A549 (cell line): ENCODE measurements around the gene CHMP4A. TPM values are rescaled to one million over a fixed set of nuclear protein-coding genes. Genes with fewer than 3 reads are reported as not detected.

Source experiments
- ATAC-seq, 2 experiments: fragments of 200-7000 bp in 1 of 2; fragments of >200 bp in 1 of 2; cut with Nextera tagmentation in 1 of 2; cut with Tn5 transposase in 1 of 2; 3 replicates each; pipeline versions ENCODE4 v1.8.0 to v1.9.1; 2018 to 2020; ENCODE audit warnings: mild to moderate bottlenecking in 1 of 2, moderate library complexity in 1 of 2
- CTCF ChIA-PET: fragments of 300-600 bp; sonication (Branson Sonifier 250); formaldehyde crosslinking; extraction: SDS; loops from one replicate; lab custom pipeline; 2021; ENCODE audit warnings: antibody characterized with exemption, inconsistent platforms; lab: Yijun Ruan, JAX
- POLR2A ChIA-PET: fragments of 350-600 bp; formaldehyde crosslinking; extraction: SDS; loops from one replicate; lab custom pipeline; 2021; ENCODE audit warnings: antibody characterized with exemption, inconsistent platforms; lab: Yijun Ruan, JAX
- DNase-seq, 2 experiments: peaks; one replicate each; pipeline versions ENCODE4 v3.0.0 to v3.0.0-alpha.2; 2011 to 2016; ENCODE audit warnings: low read depth in 1 of 2, low spot score in 1 of 2
- FAIRE-seq: peaks from 2 replicates; lab custom pipeline; 2011; peaks lifted over from hg19 to GRCh38; lab: Jason Lieb, UNC
- H3K27ac ChIP-seq, 2 experiments: fragments of >200 bp; sonication (Bioruptor Twin); formaldehyde crosslinking; 3 replicates each; pipeline ENCODE4 v1.5.1; 2016 to 2017
- H3K4me1 ChIP-seq: fragments of >200 bp; sonication (Bioruptor Twin); formaldehyde crosslinking; 3 replicates; pipeline ENCODE4 v1.6.1; 2016
- H3K4me2 ChIP-seq: fragments of >200 bp; sonication (Bioruptor Twin); formaldehyde crosslinking; 3 replicates; pipeline ENCODE4 v1.6.1; 2016
- H3K4me3 ChIP-seq: fragments of >200 bp; sonication (Bioruptor Twin); formaldehyde crosslinking; 3 replicates; pipeline ENCODE4 v1.5.1; 2016
- H3K9me3 ChIP-seq: fragments of >200 bp; sonication (Bioruptor Twin); formaldehyde crosslinking; 3 replicates; pipeline ENCODE4 v1.6.1; 2016
- BCL3 ChIP-seq: fragments of >200 bp; sonication (Bioruptor Twin); formaldehyde crosslinking; IDR thresholded peaks from 3 replicates; pipeline ENCODE4 v1.6.1; 2016
- CBX8 ChIP-seq: fragments of 200-600 bp; sonication (generic); IDR thresholded peaks from 2 replicates; pipeline ENCODE4 v1.6.1; 2016
- CHD2 ChIP-seq: fragments of 150-350 bp; IDR thresholded peaks from 2 replicates; pipeline ENCODE4 v1.6.1; 2014; ENCODE audit warnings: low read length; ENCODE audit not compliant: partially characterized antibody
- E2F6 ChIP-seq: IDR thresholded peaks from 2 replicates; pipeline ENCODE4 v1.6.1; 2012; ENCODE audit warnings: low read depth, borderline replicate concordance
- EHF ChIP-seq: fragments of 250-450 bp; sonication (Bioruptor Pico); IDR thresholded peaks from 2 replicates; pipeline ENCODE4 v1.5.0; 2020; ENCODE audit warnings: mild to moderate bottlenecking
- ELK1 ChIP-seq: fragments of 150-350 bp; IDR thresholded peaks from 2 replicates; pipeline ENCODE4 v1.6.1; 2014; ENCODE audit warnings: low read depth, mild to moderate bottlenecking, low read length
- EP300 ChIP-seq, 2 experiments: fragments of >200 bp; sonication (Bioruptor Twin); formaldehyde crosslinking; IDR thresholded peaks; 2 replicates in 1 of 2; 3 replicates in 1 of 2; pipeline ENCODE4 v1.6.1; 2016 to 2017
- ESRRA ChIP-seq: fragments of 150-350 bp; IDR thresholded peaks from 2 replicates; pipeline ENCODE4 v1.6.1; 2014; ENCODE audit warnings: mild to moderate bottlenecking, low read length, borderline replicate concordance
- FOSB ChIP-seq: fragments of 250-450 bp; sonication (Bioruptor Pico); IDR thresholded peaks from 2 replicates; pipeline ENCODE4 v1.5.0; 2020; ENCODE audit warnings: mild to moderate bottlenecking, moderate library complexity
- GATA3 ChIP-seq: IDR thresholded peaks from 2 replicates; pipeline ENCODE4 v1.6.1; 2012; ENCODE audit warnings: borderline replicate concordance
- HDAC2 ChIP-seq: fragments of 200-600 bp; sonication (generic); IDR thresholded peaks from 2 replicates; pipeline ENCODE4 v1.6.1; 2016
- HEYL ChIP-seq: fragments of 250-450 bp; sonication (Bioruptor Pico); IDR thresholded peaks from 2 replicates; pipeline ENCODE4 v1.8.0; 2021; ENCODE audit warnings: mild to moderate bottlenecking, moderate library complexity
- HMGXB4 ChIP-seq: fragments of 250-450 bp; sonication (Bioruptor Pico); IDR thresholded peaks from 2 replicates; pipeline ENCODE4 v1.5.0; 2021; ENCODE audit warnings: mild to moderate bottlenecking, moderate library complexity, borderline replicate concordance
- HOXA7 ChIP-seq: fragments of 250-450 bp; sonication (Bioruptor Pico); IDR thresholded peaks from 2 replicates; pipeline ENCODE4 v1.5.0; 2020; ENCODE audit warnings: mild to moderate bottlenecking, moderate library complexity
- KDM1A ChIP-seq: fragments of 200-600 bp; sonication (generic); IDR thresholded peaks from 2 replicates; pipeline ENCODE4 v1.6.1; 2016; ENCODE audit warnings: low read depth, mild to moderate bottlenecking
- MYC ChIP-seq: IDR thresholded peaks from 2 replicates; pipeline ENCODE4 v1.6.1; 2012; ENCODE audit warnings: mild to moderate bottlenecking, inconsistent platforms, low read length, improper control_type of control experiment, borderline replicate concordance
- NPAS2 ChIP-seq: fragments of 250-450 bp; sonication (Bioruptor Pico); IDR thresholded peaks from 2 replicates; pipeline ENCODE4 v1.8.0; 2022; ENCODE audit warnings: mild to moderate bottlenecking, moderate library complexity, borderline replicate concordance
- PBX3 ChIP-seq: IDR thresholded peaks from 2 replicates; pipeline ENCODE4 v1.6.1; 2012
- PHF8 ChIP-seq: fragments of 200-600 bp; sonication (generic); IDR thresholded peaks from 2 replicates; pipeline ENCODE4 v1.6.1; 2016; ENCODE audit warnings: low read depth, mild to moderate bottlenecking, antibody characterized with exemption, moderate library complexity, borderline replicate concordance
- RAD21 ChIP-seq, 2 experiments: fragments of >200 bp in 1 of 2; sonication (Bioruptor Twin) in 1 of 2; formaldehyde crosslinking in 1 of 2; IDR thresholded peaks in 1 of 2; conservative IDR thresholded peaks in 1 of 2; 2 replicates in 1 of 2; 3 replicates in 1 of 2; pipeline ENCODE4 v1.6.1; 2012 to 2018; ENCODE audit warnings: inconsistent platforms in 1 of 2
- RARB ChIP-seq: fragments of 250-450 bp; sonication (Bioruptor Pico); IDR thresholded peaks from 2 replicates; pipeline ENCODE4 v1.8.0; 2021; ENCODE audit warnings: mild to moderate bottlenecking, moderate library complexity
- RCOR1 ChIP-seq: fragments of 150-350 bp; IDR thresholded peaks from 2 replicates; pipeline ENCODE4 v1.6.1; 2014; ENCODE audit warnings: antibody characterized with exemption, low read length, low read depth
- RNF2 ChIP-seq: fragments of 200-600 bp; sonication (generic); IDR thresholded peaks from 2 replicates; pipeline ENCODE4 v1.6.1; 2016; ENCODE audit warnings: low read depth, mild to moderate bottlenecking, antibody characterized with exemption, moderate library complexity, borderline replicate concordance
- SMC3 ChIP-seq: fragments of >200 bp; sonication (Bioruptor Twin); formaldehyde crosslinking; IDR thresholded peaks from 3 replicates; pipeline ENCODE4 v1.6.1; 2018; ENCODE audit warnings: inconsistent platforms
- SREBF2 ChIP-seq: fragments of 450-650 bp; IDR thresholded peaks from 2 replicates; pipeline ENCODE4 v1.6.1; 2014; ENCODE audit warnings: mild to moderate bottlenecking, moderate library complexity
- TP53 ChIP-seq: fragments of 250-450 bp; sonication (Bioruptor Pico); IDR thresholded peaks from 2 replicates; pipeline ENCODE4 v1.5.0; 2021; ENCODE audit warnings: mild to moderate bottlenecking, moderate library complexity
- WGBS: methylation state at CpG from one replicate; pipeline ENCODE4 v1.1.6; 2017; ENCODE audit errors: missing lambda C conversion rate; 5-methylcytosine and 5-hydroxymethylcytosine counted together
- polyA plus RNA-seq, 4 experiments: library from polyadenylated mRNA; depleted of rRNA in 3 of 4; stranded (reverse); fragments of >200 nt; fragmentation: RNase III in 1 of 4; extraction: RNeasy Plus Mini Kit Qiagen cat#74134 plus additional on column Dnase treatment in 1 of 4; gene quantifications; 2 replicates in 3 of 4; 3 replicates in 1 of 4; pipeline ENCODE4 v1.2.3, GENCODE V29; 2011 to 2017

CHMP4A gene
- polyA plus RNA-seq, 2 of the 4 experiments (the other 2 are of a cell fraction) = 102 to 112 TPM

GRCh38 chr14:24165785-24166184 is 47.5 kb downstream of the CHMP4A start:
- H3K4me3 ChIP-seq = no peak overlapping the region
- ChIA-PET POLR2A (no interaction called here), CTCF (interaction anchor here (0.8 to 7.0 kb wide), 3 partner anchors 19 to 56 kb away, joined by 3 to 168 read pairs (median 6); partner anchors contain the start of genes EMC9, MDP1, PSME2 and RNF31)
- TF ChIP-seq ESRRA = no peak
- no peak for TF ChIP-seq HOXA7 (CRISPR knock-in tag)
- no peak for TF ChIP-seq RAD21 (conservative IDR thresholded peaks at IDR 0.05 in 1 of 2, IDR thresholded peaks at IDR 0.05 in 1 of 2)
- no peak for TF ChIP-seq RCOR1
- no peak for TF ChIP-seq CHD2
- no peak for TF ChIP-seq FOSB
- TF ChIP-seq KDM1A = no peak
- no peak for TF ChIP-seq TP53 (CRISPR knock-in tag)
- TF ChIP-seq HDAC2 = no peak
- TF ChIP-seq CBX8 = no peak
- TF ChIP-seq EHF (CRISPR knock-in tag) = no peak
- no peak for TF ChIP-seq HMGXB4 (CRISPR knock-in tag)
- TF ChIP-seq SREBF2 = no peak
- ATAC-seq (no peak), FAIRE-seq (no peak), DNase-seq (no peak)
- H3K9me3 ChIP-seq = no peaks in the 10 kb centered on the region
- no peak overlapping the region for H3K4me2 ChIP-seq
- WGBS = 88% methylated on average over 5 of the region's 5 CpGs
- H3K4me1 ChIP-seq = peaks cover 14% of the 10 kb centered on the region
- H3K27ac ChIP-seq = no peak overlapping the region

GRCh38 chr14:24164518-24164991 is 48.7 kb downstream of the CHMP4A start:
- FAIRE-seq = no peak
- TF ChIP-seq RARB (CRISPR knock-in tag) (no peak), EP300 (IDR thresholded peaks at IDR 0.05) (no peak), PBX3 (no peak), FOSB (no peak), HOXA7 (CRISPR knock-in tag) (no peak), E2F6 (no peak), NPAS2 (CRISPR knock-in tag) (no peak), RNF2 (no peak)
- POLR2A ChIA-PET = interaction anchor here (0.6 kb wide), 1 partner anchor 158 kb away, joined by 5 read pairs; no protein-coding TSS in a partner anchor
- CTCF ChIA-PET = interaction anchor here (0.7 to 7.0 kb wide), 7 partner anchors 8 to 132 kb away, joined by 3 to 168 read pairs (median 4); partner anchors contain the start of genes EMC9, IPO4, MDP1 and PSME2
- DNase-seq = no peak
- no peak overlapping the region for H3K4me2 ChIP-seq
- no peak overlapping the region for H3K4me3 ChIP-seq
- H3K9me3 ChIP-seq = no peaks in the 10 kb centered on the region
- H3K4me1 ChIP-seq = peaks cover 25% of the 10 kb centered on the region
- no peak overlapping the region for H3K27ac ChIP-seq
- no peak for ATAC-seq
- 92% methylated on average over 6 of the region's 14 CpGs for WGBS

GRCh38 chr14:24162093-24162492 is 51.2 kb downstream of the CHMP4A start:
- ATAC-seq (no peak), FAIRE-seq (no peak), DNase-seq (no peak)
- ChIA-PET POLR2A (interaction anchor here (1.1 to 2.4 kb wide), 3 partner anchors 21 to 48 kb away, joined by 4 to 16 read pairs (median 13); partner anchors contain the start of genes DCAF11, EMC9, NRL and PSME1), CTCF (interaction anchor here (0.8 to 7.0 kb wide), 14 partner anchors 8 to 126 kb away, joined by 3 to 168 read pairs (median 29); partner anchors contain the start of genes DCAF11, EMC9, NRL and PCK2)
- WGBS = 87% methylated on average over 8 of the region's 8 CpGs
- Histone ChIP-seq H3K4me3 (no peak overlapping the region; the same call in 2 of the 3 replicates), H3K27ac (peak overlapping the region; percentile 86 to 91; a peak in 5 of 6 replicates), H3K9me3 (no peaks in the 10 kb centered on the region), H3K4me1 (peaks cover 25% of the 10 kb centered on the region), H3K4me2 (peak overlapping the region; percentile 92)
- TF ChIP-seq RNF2 = no peak
- no peak for TF ChIP-seq BCL3
- TF ChIP-seq PBX3 = no peak
- TF ChIP-seq HDAC2 = no peak
- no peak for TF ChIP-seq ELK1
- TF ChIP-seq GATA3 = no peak
- TF ChIP-seq MYC = no peak
- TF ChIP-seq SMC3 = no peak
- TF ChIP-seq HEYL (CRISPR knock-in tag) = no peak
- TF ChIP-seq PHF8 = no peak
- no peak for TF ChIP-seq SREBF2
